H9 (cell line): ENCODE data around the gene UBE4A. TPM values are rescaled to one million over a fixed set of nuclear protein-coding genes. Genes with fewer than 3 reads are reported as not detected.

ENCODE experiments used
- DNase-seq: peaks from one replicate; pipeline ENCODE4 v3.0.0-alpha.2; 2017
- H2AFZ ChIP-seq: one replicate; pipeline ENCODE4 v1.6.1; 2013; ENCODE audit warnings: mild to moderate bottlenecking, low read length, control low read depth, moderate library complexity
- H2AK5ac ChIP-seq: 2 replicates; pipeline ENCODE4 v1.6.1; 2013; ENCODE audit warnings: low read length, control low read depth, mixed read lengths; ENCODE audit not compliant: insufficient read length
- H2BK120ac ChIP-seq: one replicate; pipeline ENCODE4 v1.6.1; 2013; ENCODE audit warnings: low read depth, mild to moderate bottlenecking, low read length, control low read depth, inconsistent platforms; ENCODE audit not compliant: poor library complexity, severe bottlenecking
- H2BK12ac ChIP-seq: 2 replicates; pipeline ENCODE4 v1.6.1; 2013; ENCODE audit warnings: low read length, control low read depth, mixed read lengths, low read depth; ENCODE audit not compliant: insufficient read length
- H2BK15ac ChIP-seq: 2 replicates; pipeline ENCODE4 v1.6.1; 2013; ENCODE audit warnings: low read depth, low read length, control low read depth
- H2BK20ac ChIP-seq: one replicate; pipeline ENCODE4 v1.6.1; 2013; ENCODE audit warnings: low read depth, mild to moderate bottlenecking, low read length, control low read depth, inconsistent platforms; ENCODE audit not compliant: poor library complexity, severe bottlenecking
- H2BK5ac ChIP-seq: 2 replicates; pipeline ENCODE4 v1.6.1; 2013; ENCODE audit warnings: low read length, control low read depth, mixed read lengths; ENCODE audit not compliant: insufficient read length
- H3K14ac ChIP-seq: 2 replicates; pipeline ENCODE4 v1.6.1; 2013; ENCODE audit warnings: low read length, control low read depth; ENCODE audit not compliant: insufficient read depth
- H3K18ac ChIP-seq: 2 replicates; pipeline ENCODE4 v1.6.1; 2013; ENCODE audit warnings: low read depth, mild to moderate bottlenecking, mixed read lengths, low read length, control low read depth; ENCODE audit not compliant: insufficient read length
- H3K23ac ChIP-seq: 2 replicates; pipeline ENCODE4 v1.6.1; 2013; ENCODE audit warnings: low read length, control low read depth, mixed read lengths, low read depth; ENCODE audit not compliant: insufficient read length
- H3K23me2 ChIP-seq: 2 replicates; pipeline ENCODE4 v1.6.1; 2013; ENCODE audit warnings: low read depth, mild to moderate bottlenecking, mixed read lengths, low read length, control low read depth; ENCODE audit not compliant: insufficient read length, poor library complexity, severe bottlenecking
- H3K27ac ChIP-seq: 2 replicates; pipeline ENCODE4 v1.5.1; 2013; ENCODE audit warnings: low read length, control low read depth, mixed read lengths, low read depth; ENCODE audit not compliant: insufficient read length
- H3K27me3 ChIP-seq: 2 replicates; pipeline ENCODE4 v1.6.1; 2013; ENCODE audit warnings: low read length, control low read depth, inconsistent platforms; ENCODE audit not compliant: insufficient read depth
- H3K4ac ChIP-seq: 2 replicates; pipeline ENCODE4 v1.6.1; 2013; ENCODE audit warnings: low read depth, mild to moderate bottlenecking, control low read depth, inconsistent platforms, low read length, moderate library complexity
- H3K4me1 ChIP-seq: 2 replicates; pipeline ENCODE4 v1.6.1; 2013; ENCODE audit warnings: low read length, control low read depth, inconsistent platforms; ENCODE audit not compliant: insufficient read depth
- H3K4me2 ChIP-seq: 2 replicates; pipeline ENCODE4 v1.6.1; 2013; ENCODE audit warnings: low read length, control low read depth, mixed read lengths; ENCODE audit not compliant: insufficient read length, insufficient read depth
- H3K56ac ChIP-seq: 2 replicates; pipeline ENCODE4 v1.6.1; 2013; ENCODE audit warnings: low read depth, mild to moderate bottlenecking, mixed read lengths, low read length, control low read depth; ENCODE audit not compliant: insufficient read length
- H3K79me1 ChIP-seq: 2 replicates; pipeline ENCODE4 v1.6.1; 2013; ENCODE audit warnings: low read depth, mild to moderate bottlenecking, moderate library complexity, low read length, control low read depth, inconsistent platforms; ENCODE audit not compliant: insufficient read depth, poor library complexity, severe bottlenecking
- H3K79me2 ChIP-seq: 2 replicates; pipeline ENCODE4 v1.6.1; 2013; ENCODE audit warnings: low read length, control low read depth, inconsistent platforms; ENCODE audit not compliant: insufficient read depth
- H3K9ac ChIP-seq: 2 replicates; pipeline ENCODE4 v1.6.1; 2013; ENCODE audit warnings: low read length, control low read depth, mixed read lengths; ENCODE audit not compliant: insufficient read length; ENCODE audit errors: extremely low read depth
- H3K9me3 ChIP-seq: one replicate; pipeline ENCODE4 v1.6.1; 2013; ENCODE audit warnings: low read depth, low read length, inconsistent platforms; ENCODE audit not compliant: control insufficient read depth
- H3T11ph ChIP-seq: one replicate; pipeline ENCODE4 v1.6.1; 2013; ENCODE audit warnings: mild to moderate bottlenecking, low read length, control low read depth, inconsistent platforms
- H4K20me1 ChIP-seq: one replicate; pipeline ENCODE4 v1.6.1; 2013; ENCODE audit not compliant: control insufficient read depth, insufficient read length, insufficient read depth
- H4K5ac ChIP-seq: 2 replicates; pipeline ENCODE4 v1.6.1; 2013; ENCODE audit warnings: low read depth, mild to moderate bottlenecking, mixed read lengths, low read length, control low read depth; ENCODE audit not compliant: insufficient read length
- H4K8ac ChIP-seq: replicated peaks from 2 replicates; pipeline ENCODE4 v1.6.1; 2013; ENCODE audit warnings: low read length, control low read depth, mixed read lengths, low read depth; ENCODE audit not compliant: insufficient read length
- H4K91ac ChIP-seq: 2 replicates; pipeline ENCODE4 v1.6.1; 2013; ENCODE audit warnings: low read depth, mild to moderate bottlenecking, moderate library complexity, mixed read lengths, low read length, control low read depth; ENCODE audit not compliant: insufficient read length
- H3K27ac Mint-ChIP-seq, 3 experiments: 2 replicates in 2 of 3; 3 replicates in 1 of 3; pipeline ENCODE4 v1.8.0; 2020 to 2021; ENCODE audit warnings: mixed read lengths in 3 of 3, mild to moderate bottlenecking in 1 of 3, moderate library complexity in 1 of 3
- H3K27me3 Mint-ChIP-seq: 2 replicates; pipeline ENCODE4 v1.8.0; 2021; ENCODE audit warnings: low read depth, mild to moderate bottlenecking, moderate library complexity, mixed read lengths
- H3K36me3 Mint-ChIP-seq, 3 experiments: 2 replicates in 2 of 3; 3 replicates in 1 of 3; pipeline ENCODE4 v1.8.0; 2020 to 2021; ENCODE audit warnings: low read depth in 3 of 3, mixed read lengths in 3 of 3; ENCODE audit not compliant: insufficient read depth in 1 of 3
- H3K4me1 Mint-ChIP-seq, 2 experiments: 2 replicates each; pipeline ENCODE4 v1.8.0; 2020; ENCODE audit warnings: mixed read lengths in 2 of 2
- H3K4me3 Mint-ChIP-seq, 2 experiments: 2 replicates in 1 of 2; 3 replicates in 1 of 2; pipeline ENCODE4 v1.8.0; 2020 to 2021; ENCODE audit warnings: mild to moderate bottlenecking in 2 of 2, mixed read lengths in 2 of 2, moderate library complexity in 1 of 2
- H3K9me3 Mint-ChIP-seq, 2 experiments: 2 replicates in 1 of 2; 3 replicates in 1 of 2; pipeline ENCODE4 v1.8.0; 2020; ENCODE audit warnings: mild to moderate bottlenecking in 2 of 2, mixed read lengths in 2 of 2, moderate library complexity in 1 of 2
- WGBS: extraction: QIAGEN DNeasy Blood & Tissue Kit; methylation state at CpG from one replicate; pipeline ENCODE4 v1.1.7; 2013; ENCODE audit warnings: missing lambda C conversion rate, low lambda C conversion rate, mixed read lengths; ENCODE audit not compliant: insufficient read length; ENCODE audit errors: extremely low coverage; 5-methylcytosine and 5-hydroxymethylcytosine counted together
- total RNA-seq: library from RNA; stranded (reverse); gene quantifications from 2 replicates; pipeline ENCODE4 v1.2.1, GENCODE V29; 2021
- TF ChIP-seq, protein P1 (sequence below): fragments of 200-600 bp; sonication (generic); conservative IDR thresholded peaks from 3 replicates; pipeline ENCODE4 v1.8.0; 2021; ENCODE audit warnings: antibody characterized with exemption, mild to moderate bottlenecking

Gene UBE4A
- total RNA-seq, 1 experiment from 2014 or later = 33.7 TPM

DNA sequence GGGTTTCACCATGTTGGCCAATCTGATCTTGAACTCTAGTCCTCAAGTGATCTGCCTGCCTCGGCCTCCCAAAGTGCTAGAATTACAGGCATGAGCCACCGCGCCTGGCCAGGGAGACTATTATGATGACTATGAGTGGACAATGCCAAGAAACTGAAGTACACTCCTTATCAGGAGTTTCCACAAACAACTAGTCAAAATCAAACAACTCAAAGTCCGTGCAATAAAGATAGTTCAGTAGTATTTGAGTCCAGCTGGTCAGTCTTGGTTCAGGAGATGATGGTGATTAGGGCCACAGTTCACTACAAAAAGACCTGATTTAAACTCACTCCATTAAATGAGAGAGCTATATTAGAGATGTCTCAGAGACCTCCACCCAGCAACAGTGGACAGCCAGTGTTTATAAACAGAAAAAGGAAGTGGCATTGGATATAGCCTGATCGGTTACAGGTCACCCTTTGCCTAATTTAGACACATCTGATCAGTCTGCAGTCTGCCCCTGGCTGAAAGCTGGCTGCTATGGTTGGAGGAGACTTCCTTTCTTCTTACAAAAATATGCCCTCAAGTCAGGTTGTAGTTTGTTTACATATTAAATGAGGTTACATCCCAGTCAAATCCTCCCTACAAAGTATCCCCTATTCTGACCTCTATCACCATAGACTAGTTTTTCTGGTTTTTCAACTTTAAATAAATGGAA lies 37.9 kb upstream of the UBE4A start:
- Histone ChIP-seq H3K14ac (no peak overlapping the region), H3K23ac (no peak overlapping the region), H2BK20ac (no peak overlapping the region), H3K27ac (no peak overlapping the region), H3K9me3 (no peaks in the 10 kb centered on the region), H2BK12ac (no peak overlapping the region), H3K9ac (no peak overlapping the region), H2BK5ac (no peak overlapping the region), H3K79me2 (no peaks in the 10 kb centered on the region), H4K91ac (no peak overlapping the region), H3K79me1 (no peaks in the 10 kb centered on the region), H3K4ac (no peak overlapping the region), H2BK15ac (no peak overlapping the region), H4K20me1 (no peaks in the 10 kb centered on the region), H3K27me3 (no peaks in the 10 kb centered on the region), H3K56ac (no peak overlapping the region), H3K4me2 (no peak overlapping the region), H3K18ac (no peak overlapping the region), H2BK120ac (no peak overlapping the region), H3K4me1 (peaks cover 1% of the 10 kb centered on the region; the same call in 1 of the 2 replicates), H2AK5ac (no peak overlapping the region), H4K8ac (no peak overlapping the region), H2AFZ (no peak overlapping the region), H4K5ac (no peak overlapping the region), H3K23me2 (no peaks in the 10 kb centered on the region), H3T11ph (no peak overlapping the region)
- Mint-ChIP-seq H3K36me3 (peaks cover 0 to 3% (median 2%) of the 10 kb centered on the region in 3 experiments; a peak in 2 of 7 replicates), H3K4me1 (peaks cover 10 to 14% of the 10 kb centered on the region in 2 experiments), H3K27me3 (peaks cover 14% of the 10 kb centered on the region), H3K27ac (no peak overlapping the region), H3K9me3 (peaks cover 0 to 3% of the 10 kb centered on the region in 2 experiments; a peak in 2 of 5 replicates), H3K4me3 (no peak overlapping the region)
- DNase-seq = no peak
- TF ChIP-seq, protein P1, sequence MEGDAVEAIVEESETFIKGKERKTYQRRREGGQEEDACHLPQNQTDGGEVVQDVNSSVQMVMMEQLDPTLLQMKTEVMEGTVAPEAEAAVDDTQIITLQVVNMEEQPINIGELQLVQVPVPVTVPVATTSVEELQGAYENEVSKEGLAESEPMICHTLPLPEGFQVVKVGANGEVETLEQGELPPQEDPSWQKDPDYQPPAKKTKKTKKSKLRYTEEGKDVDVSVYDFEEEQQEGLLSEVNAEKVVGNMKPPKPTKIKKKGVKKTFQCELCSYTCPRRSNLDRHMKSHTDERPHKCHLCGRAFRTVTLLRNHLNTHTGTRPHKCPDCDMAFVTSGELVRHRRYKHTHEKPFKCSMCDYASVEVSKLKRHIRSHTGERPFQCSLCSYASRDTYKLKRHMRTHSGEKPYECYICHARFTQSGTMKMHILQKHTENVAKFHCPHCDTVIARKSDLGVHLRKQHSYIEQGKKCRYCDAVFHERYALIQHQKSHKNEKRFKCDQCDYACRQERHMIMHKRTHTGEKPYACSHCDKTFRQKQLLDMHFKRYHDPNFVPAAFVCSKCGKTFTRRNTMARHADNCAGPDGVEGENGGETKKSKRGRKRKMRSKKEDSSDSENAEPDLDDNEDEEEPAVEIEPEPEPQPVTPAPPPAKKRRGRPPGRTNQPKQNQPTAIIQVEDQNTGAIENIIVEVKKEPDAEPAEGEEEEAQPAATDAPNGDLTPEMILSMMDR = no peak
- WGBS = no CpG with 5 or more reads among the region's 5 CpGs
